Measurements from ENCODE around the gene MERTK. TPM values are rescaled to one million over a fixed set of nuclear protein-coding genes. Genes with fewer than 3 reads are reported as not detected.

MERTK gene
- total and polyA plus RNA-seq, 2 of the 8 experiments (the other 6 are each of a cell fraction or from before 2014, with no cell fraction given) = 6.5 to 7.0 TPM

DNA sequence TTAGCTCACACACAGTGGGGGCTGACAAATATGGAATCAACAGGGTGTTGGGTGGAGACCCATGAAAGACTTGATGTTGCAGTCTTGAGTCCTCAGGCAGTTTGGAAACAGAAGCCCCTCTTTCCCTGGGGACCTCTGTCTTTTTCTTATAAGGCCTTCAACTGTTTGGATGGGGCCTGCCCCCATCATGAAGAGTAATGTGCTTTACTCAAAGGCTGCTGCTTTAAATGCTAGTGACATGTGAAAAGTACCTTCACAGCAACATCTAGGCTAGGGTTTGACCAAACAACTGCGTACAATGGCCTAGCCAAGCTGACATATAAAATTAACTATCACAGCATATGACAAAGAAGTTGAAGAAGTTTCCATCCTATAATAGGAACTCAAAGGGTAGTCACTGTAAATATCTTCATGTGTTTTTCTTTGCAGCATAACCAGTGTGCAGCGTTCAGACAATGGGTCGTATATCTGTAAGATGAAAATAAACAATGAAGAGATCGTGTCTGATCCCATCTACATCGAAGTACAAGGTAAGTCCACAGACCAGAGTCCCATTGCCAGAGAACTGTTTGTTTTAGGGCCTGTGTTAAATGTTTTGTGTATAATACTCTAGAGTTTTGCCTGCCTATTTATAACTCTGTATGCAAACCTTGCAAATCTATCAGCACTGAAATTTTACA, 46.3 kb downstream of the MERTK start:
- H4K91ac ChIP-seq (replicated peaks; ENCODE audit: insufficient read length, low read length) = no peak overlapping the region
- H3K79me1 ChIP-seq (ENCODE audit: low read depth, low read length) = no peaks in the 10 kb centered on the region
- 90% methylated on average over 5 of the region's 5 CpGs; no CpG with 5 or more reads in 1 of the 2 experiments for WGBS, 2 experiments (ENCODE audit: extremely low coverage in 1 of 2, insufficient coverage in 1 of 2, insufficient read length in 1 of 2, insufficient replicate concordance in 2 of 2, low coverage in 1 of 2, low lambda C conversion rate in 2 of 2, missing lambda C conversion rate in 1 of 2)
- no peak overlapping the region for H2BK5ac ChIP-seq (ENCODE audit: low read depth, low read length)
- H2BK12ac ChIP-seq (ENCODE audit: low read depth, low read length) = no peak overlapping the region
- no peak overlapping the region for H2AK5ac ChIP-seq (ENCODE audit: low read depth, low read length)
- H2BK15ac ChIP-seq (ENCODE audit: low read length) = no peak overlapping the region
- no peak overlapping the region for H3K4me3 ChIP-seq (ENCODE audit: extremely low read depth in 1 of 4, insufficient read depth in 2 of 4, low read depth in 3 of 4, low read length in 4 of 4)
- FAIRE-seq = no peak
- no peak overlapping the region for H2BK120ac ChIP-seq (replicated peaks; ENCODE audit: low read depth, low read length)
- H3K27ac ChIP-seq (ENCODE audit: low read depth, low read length) = no peak overlapping the region
- H3K56ac ChIP-seq (replicated peaks; ENCODE audit: insufficient read length, low read depth, low read length) = no peak overlapping the region
- peaks cover 0 to 1% (median 0%) of the 10 kb centered on the region in 4 experiments; a peak in 1 of 7 replicates for H3K27me3 ChIP-seq (replicated peaks in 1 of 4; ENCODE audit: control insufficient read depth in 3 of 4, extremely low read depth in 1 of 4, insufficient read depth in 3 of 4, low read length in 3 of 4)
- H3K9me3 ChIP-seq (ENCODE audit: insufficient read depth in 2 of 2, low read depth in 1 of 2, low read length in 1 of 2) = no peaks in the 10 kb centered on the region
- H3K4me1 ChIP-seq (replicated peaks in 1 of 4; ENCODE audit: control insufficient read depth in 3 of 4, insufficient read depth in 4 of 4, low read length in 3 of 4) = no peaks in the 10 kb centered on the region
- no peak for DNase-seq (ENCODE audit: low read depth in 1 of 2, low spot score in 2 of 2)
- H3K14ac ChIP-seq (ENCODE audit: insufficient read length) = no peak overlapping the region
- H3K23me2 ChIP-seq (ENCODE audit: low read depth, low read length) = no peaks in the 10 kb centered on the region
- no peak overlapping the region for H3K4ac ChIP-seq (replicated peaks; ENCODE audit: insufficient read length, low read depth, low read length)
- no peak overlapping the region for H4K5ac ChIP-seq (ENCODE audit: insufficient read length, low read depth, low read length)
- peaks cover 0 to 5% (median 0%) of the 10 kb centered on the region in 4 experiments; a peak in 3 of 8 replicates for H3K36me3 ChIP-seq (ENCODE audit: control insufficient read depth in 2 of 4, insufficient read depth in 4 of 4, low read length in 3 of 4)
- CTCF ChIA-PET (ENCODE audit: partially characterized antibody) = no interaction called here
- no peaks in the 10 kb centered on the region for H4K20me1 ChIP-seq (replicated peaks in 1 of 2; ENCODE audit: control insufficient read depth in 1 of 2, insufficient read depth in 2 of 2, low read length in 2 of 2)
- H3K79me2 ChIP-seq (ENCODE audit: control insufficient read depth in 1 of 2, insufficient read depth in 2 of 2, low read length in 2 of 2) = no peaks in the 10 kb centered on the region
- no peak overlapping the region for H2AFZ ChIP-seq (ENCODE audit: low read length)
- POLR2A ChIA-PET (ENCODE audit: partially characterized antibody) = interaction anchor here (1.2 kb wide), 1 partner anchor 15 kb away, joined by 3 read pairs; no protein-coding TSS in a partner anchor
- no peak overlapping the region for H3K18ac ChIP-seq (ENCODE audit: extremely low read depth, low read length)
- H3K4me2 ChIP-seq (ENCODE audit: insufficient read depth in 1 of 2, low read depth in 2 of 2, low read length in 2 of 2) = no peak overlapping the region
- H3K23ac ChIP-seq (ENCODE audit: insufficient read length) = no peak overlapping the region
- no peak overlapping the region for H3K9ac ChIP-seq (replicated peaks in 1 of 4; ENCODE audit: extremely low read depth in 1 of 4, low read depth in 3 of 4, low read length in 3 of 4)
- no peak overlapping the region for H2BK20ac ChIP-seq (ENCODE audit: low read length)
- H4K8ac ChIP-seq (ENCODE audit: extremely low read depth, insufficient read depth, low read length) = no peak overlapping the region
- no peak for TF ChIP-seq KDM5A (IDR thresholded peaks at IDR 0.05; ENCODE audit: low read length)

Data from H1 (cell line).